ENCODE data around the gene GMDS.
A peak's percentile ranks its signal among the peaks of the same experiment; 100 is the strongest.

Gene GMDS

GRCh38 chr6:2144210-2144609 lies 101.2 kb downstream of the GMDS start:
- Mint-ChIP-seq H3K9me3 (no peaks in the 10 kb centered on the region), H3K4me3 (no peak overlapping the region), H3K27ac (no peak overlapping the region), H3K36me3 (ENCODE audit: insufficient read depth) (no peaks in the 10 kb centered on the region), H3K27me3 (no peaks in the 10 kb centered on the region), H3K4me1 (ENCODE audit: low read depth in 2 of 2) (peaks cover 16 to 23% of the 10 kb centered on the region in 2 donors)
- DNase-seq = no peak
- no peak for ATAC-seq (replicated peaks)

- DNase-seq = no peak
- Mint-ChIP-seq H3K9me3 (no peaks in the 10 kb centered on the region), H3K4me1 (ENCODE audit: low read depth in 2 of 2) (peaks cover 16 to 19% of the 10 kb centered on the region in 2 donors), H3K27ac (peak overlapping the region in 1 of 2 donors; percentile 38), H3K36me3 (ENCODE audit: insufficient read depth) (no peaks in the 10 kb centered on the region), H3K4me3 (no peak overlapping the region), H3K27me3 (no peaks in the 10 kb centered on the region)
- ATAC-seq (replicated peaks) = no peak
Observed at GRCh38 chr6:2141644-2142290, 103.6 kb downstream of the GMDS start.

- no peaks in the 10 kb centered on the region for H3K36me3 Mint-ChIP-seq (ENCODE audit: insufficient read depth)
- DNase-seq = no peak
- no peak overlapping the region for H3K4me3 Mint-ChIP-seq
- peaks cover 16 to 19% of the 10 kb centered on the region in 2 donors for H3K4me1 Mint-ChIP-seq (ENCODE audit: low read depth in 2 of 2)
- no peak overlapping the region for H3K27ac Mint-ChIP-seq
- H3K9me3 Mint-ChIP-seq = no peaks in the 10 kb centered on the region
- no peak for ATAC-seq (replicated peaks)
- no peaks in the 10 kb centered on the region for H3K27me3 Mint-ChIP-seq
Observed at GRCh38 chr6:2140438-2141128, 104.8 kb downstream of the GMDS start.

- Mint-ChIP-seq H3K36me3 (ENCODE audit: insufficient read depth) (no peaks in the 10 kb centered on the region), H3K27ac (no peak overlapping the region), H3K9me3 (no peaks in the 10 kb centered on the region), H3K27me3 (no peaks in the 10 kb centered on the region), H3K4me1 (ENCODE audit: low read depth in 2 of 2) (peaks cover 5% of the 10 kb centered on the region in 2 donors), H3K4me3 (no peak overlapping the region)
- ATAC-seq (replicated peaks) = no peak
- no peak for DNase-seq
Observed at GRCh38 chr6:2135401-2135800, 110.0 kb downstream of the GMDS start.

- H3K9me3 Mint-ChIP-seq = no peaks in the 10 kb centered on the region
- no peak overlapping the region for H3K27ac Mint-ChIP-seq
Observed at GRCh38 chr6:2134554-2134953, 110.9 kb downstream of the GMDS start.

GRCh38 chr6:2133716-2134310 lies 111.6 kb downstream of the GMDS start:
- no peaks in the 10 kb centered on the region for H3K36me3 Mint-ChIP-seq (ENCODE audit: insufficient read depth)
- ATAC-seq (replicated peaks) (no peak), DNase-seq (no peak)
- H3K27ac Mint-ChIP-seq = no peak overlapping the region
- H3K27me3 Mint-ChIP-seq = no peaks in the 10 kb centered on the region
- H3K9me3 Mint-ChIP-seq = no peaks in the 10 kb centered on the region
- H3K4me3 Mint-ChIP-seq = no peak overlapping the region
- H3K4me1 Mint-ChIP-seq (ENCODE audit: low read depth in 2 of 2) = peaks cover 14 to 16% of the 10 kb centered on the region in 2 donors

More at GRCh38 chr6:2134554-2134953, 110.9 kb downstream of the GMDS start:
- Mint-ChIP-seq H3K27me3 (no peaks in the 10 kb centered on the region), H3K36me3 (ENCODE audit: insufficient read depth) (no peaks in the 10 kb centered on the region), H3K4me1 (ENCODE audit: low read depth in 2 of 2) (peaks cover 7 to 9% of the 10 kb centered on the region in 2 donors), H3K4me3 (no peak overlapping the region)
- ATAC-seq (replicated peaks) = no peak
- no peak for DNase-seq

- ATAC-seq (replicated peaks) = no peak
- H3K27me3 Mint-ChIP-seq = no peaks in the 10 kb centered on the region
- no peak for DNase-seq
- H3K4me3 Mint-ChIP-seq = no peak overlapping the region
- no peak overlapping the region for H3K27ac Mint-ChIP-seq
- H3K9me3 Mint-ChIP-seq = no peaks in the 10 kb centered on the region
- no peaks in the 10 kb centered on the region for H3K36me3 Mint-ChIP-seq (ENCODE audit: insufficient read depth)
- H3K4me1 Mint-ChIP-seq (ENCODE audit: low read depth in 2 of 2) = peaks cover 16 to 20% of the 10 kb centered on the region in 2 donors
Observed at GRCh38 chr6:2132916-2133315, 112.5 kb downstream of the GMDS start.

GRCh38 chr6:2132416-2132815 lies 113.0 kb downstream of the GMDS start:
- H3K27me3 Mint-ChIP-seq = no peaks in the 10 kb centered on the region
- no peaks in the 10 kb centered on the region for H3K9me3 Mint-ChIP-seq
- no peak overlapping the region for H3K4me3 Mint-ChIP-seq
- no peaks in the 10 kb centered on the region for H3K36me3 Mint-ChIP-seq (ENCODE audit: insufficient read depth)
- ATAC-seq (replicated peaks) = no peak
- no peak overlapping the region for H3K27ac Mint-ChIP-seq
- H3K4me1 Mint-ChIP-seq (ENCODE audit: low read depth in 2 of 2) = peaks cover 21 to 24% of the 10 kb centered on the region in 2 donors
- no peak for DNase-seq

- H3K27ac Mint-ChIP-seq = peak overlapping the region; percentile 33 to 78
- peaks cover 27 to 30% of the 10 kb centered on the region in 2 donors for H3K4me1 Mint-ChIP-seq (ENCODE audit: low read depth in 2 of 2)
- no peak for DNase-seq
- peaks cover 3% of the 10 kb centered on the region for H3K36me3 Mint-ChIP-seq (ENCODE audit: insufficient read depth)
- H3K9me3 Mint-ChIP-seq = no peaks in the 10 kb centered on the region
- H3K4me3 Mint-ChIP-seq = no peak overlapping the region
- no peak for ATAC-seq (replicated peaks)
- H3K27me3 Mint-ChIP-seq = no peaks in the 10 kb centered on the region
Observed at GRCh38 chr6:2129182-2129621, 116.2 kb downstream of the GMDS start.

- peak; percentile 75 for ATAC-seq (replicated peaks)
- Mint-ChIP-seq H3K4me3 (peak overlapping the region; percentile 45 to 57), H3K9me3 (no peaks in the 10 kb centered on the region), H3K36me3 (ENCODE audit: insufficient read depth) (peaks cover 3% of the 10 kb centered on the region), H3K27ac (peak overlapping the region; percentile 78 to 87), H3K4me1 (ENCODE audit: low read depth in 2 of 2) (peaks cover 26 to 29% of the 10 kb centered on the region in 2 donors), H3K27me3 (no peaks in the 10 kb centered on the region)
- DNase-seq = peak in 1 of 3 experiments; percentile 22
Observed at GRCh38 chr6:2127484-2127911, 117.9 kb downstream of the GMDS start.

- H3K27ac Mint-ChIP-seq = peak overlapping the region in 1 of 2 donors; percentile 8
- ATAC-seq (replicated peaks) = no peak
Observed at GRCh38 chr6:2126351-2126750, 119.1 kb downstream of the GMDS start.

GRCh38 chr6:2125158-2125557 lies 120.2 kb downstream of the GMDS start:
- no peak overlapping the region for H3K27ac Mint-ChIP-seq
- no peaks in the 10 kb centered on the region for H3K27me3 Mint-ChIP-seq
- peaks cover 3% of the 10 kb centered on the region for H3K36me3 Mint-ChIP-seq (ENCODE audit: insufficient read depth)
- H3K9me3 Mint-ChIP-seq = no peaks in the 10 kb centered on the region
- no peak for DNase-seq
- peaks cover 28 to 31% of the 10 kb centered on the region in 2 donors for H3K4me1 Mint-ChIP-seq (ENCODE audit: low read depth in 2 of 2)
- ATAC-seq (replicated peaks) = no peak
- no peak overlapping the region for H3K4me3 Mint-ChIP-seq

More at GRCh38 chr6:2126351-2126750, 119.1 kb downstream of the GMDS start:
- H3K4me1 Mint-ChIP-seq (ENCODE audit: low read depth in 2 of 2) = peaks cover 28 to 31% of the 10 kb centered on the region in 2 donors
- no peak overlapping the region for H3K4me3 Mint-ChIP-seq
- DNase-seq = no peak
- H3K27me3 Mint-ChIP-seq = no peaks in the 10 kb centered on the region
- peaks cover 3% of the 10 kb centered on the region for H3K36me3 Mint-ChIP-seq (ENCODE audit: insufficient read depth)
- no peaks in the 10 kb centered on the region for H3K9me3 Mint-ChIP-seq

- Mint-ChIP-seq H3K36me3 (ENCODE audit: insufficient read depth) (peaks cover 3% of the 10 kb centered on the region), H3K9me3 (no peaks in the 10 kb centered on the region), H3K4me3 (no peak overlapping the region), H3K27me3 (no peaks in the 10 kb centered on the region), H3K4me1 (ENCODE audit: low read depth in 2 of 2) (peaks cover 24% of the 10 kb centered on the region in 2 donors), H3K27ac (no peak overlapping the region)
- ATAC-seq (replicated peaks) (no peak), DNase-seq (no peak)
Observed at GRCh38 chr6:2124260-2124709, 121.1 kb downstream of the GMDS start.
